ENCODE measurements around the gene ITPK1.
A peak's percentile ranks its signal among the peaks of the same experiment; 100 is the strongest.

ITPK1 gene

DNA sequence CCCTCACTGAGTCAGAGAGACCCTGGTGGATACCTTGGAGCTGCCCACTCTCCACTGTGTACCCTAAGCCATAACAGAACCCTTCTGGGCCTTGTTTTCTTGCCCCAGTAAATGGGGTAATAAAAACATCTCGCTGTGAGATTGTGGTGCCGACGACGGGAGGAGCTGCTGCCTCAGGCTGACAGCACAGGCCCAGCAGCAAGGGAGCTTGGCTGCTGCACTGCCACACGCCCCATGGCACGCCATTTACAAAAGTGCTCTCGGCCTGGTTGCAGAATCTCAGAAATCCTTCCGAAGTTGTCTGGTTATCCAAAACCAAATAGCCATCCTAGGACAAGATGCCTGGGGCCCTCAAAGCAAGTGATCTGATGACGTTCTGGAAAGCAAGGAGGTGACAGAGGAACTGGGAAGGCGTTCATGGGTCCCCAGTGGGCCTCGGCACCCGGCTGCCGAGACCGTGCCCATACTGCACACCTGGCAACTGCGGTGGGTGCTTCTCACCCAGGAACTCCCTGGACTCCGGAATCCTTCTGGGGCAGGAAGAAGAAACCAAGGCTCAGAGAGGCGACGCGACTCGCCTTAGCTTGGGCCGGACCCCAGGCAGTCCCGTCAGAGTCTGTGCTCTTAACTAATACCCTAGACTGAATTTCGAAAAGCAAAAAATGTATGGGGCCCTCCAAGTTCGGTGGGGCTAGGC is 166.1 kb downstream of the ITPK1 start:
- H3K4me1 Mint-ChIP-seq (ENCODE audit: low read depth in 2 of 2) = peaks cover 5 to 7% of the 10 kb centered on the region in 2 donors
- no peaks in the 10 kb centered on the region for H3K9me3 Mint-ChIP-seq
- peaks cover 28% of the 10 kb centered on the region for H3K36me3 Mint-ChIP-seq (ENCODE audit: insufficient read depth)
- no peaks in the 10 kb centered on the region for H3K27me3 Mint-ChIP-seq
- H3K4me3 Mint-ChIP-seq = no peak overlapping the region
- ATAC-seq (replicated peaks) (no peak), DNase-seq (no peak)
- H3K27ac Mint-ChIP-seq = no peak overlapping the region

DNA sequence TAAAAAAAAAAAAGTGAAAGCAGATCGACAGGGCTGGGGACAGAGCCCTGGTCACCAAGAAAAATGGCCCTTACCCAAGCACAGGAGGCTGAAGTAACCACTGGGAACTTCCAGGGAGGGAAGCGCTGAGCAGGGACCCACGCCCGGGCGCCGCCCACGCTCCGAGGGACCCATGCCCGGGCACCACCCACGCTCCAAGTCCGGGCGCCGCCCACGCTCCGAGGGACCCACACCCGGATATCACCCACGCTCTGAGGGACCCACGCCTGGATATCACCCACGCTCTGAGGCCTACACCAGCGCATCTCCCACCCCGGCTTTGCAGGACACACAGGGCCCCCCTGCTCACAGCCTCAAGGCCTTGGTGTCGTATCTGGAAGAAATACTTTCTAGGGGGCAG is 167.1 kb downstream of the ITPK1 start:
- no peak overlapping the region for H3K4me3 Mint-ChIP-seq
- H3K4me1 Mint-ChIP-seq (ENCODE audit: low read depth in 2 of 2) = peaks cover 5 to 7% of the 10 kb centered on the region in 2 donors
- ATAC-seq (replicated peaks) (no peak), DNase-seq (no peak)
- H3K36me3 Mint-ChIP-seq (ENCODE audit: insufficient read depth) = peaks cover 28% of the 10 kb centered on the region
- no peaks in the 10 kb centered on the region for H3K9me3 Mint-ChIP-seq
- H3K27ac Mint-ChIP-seq = no peak overlapping the region
- no peaks in the 10 kb centered on the region for H3K27me3 Mint-ChIP-seq

DNA sequence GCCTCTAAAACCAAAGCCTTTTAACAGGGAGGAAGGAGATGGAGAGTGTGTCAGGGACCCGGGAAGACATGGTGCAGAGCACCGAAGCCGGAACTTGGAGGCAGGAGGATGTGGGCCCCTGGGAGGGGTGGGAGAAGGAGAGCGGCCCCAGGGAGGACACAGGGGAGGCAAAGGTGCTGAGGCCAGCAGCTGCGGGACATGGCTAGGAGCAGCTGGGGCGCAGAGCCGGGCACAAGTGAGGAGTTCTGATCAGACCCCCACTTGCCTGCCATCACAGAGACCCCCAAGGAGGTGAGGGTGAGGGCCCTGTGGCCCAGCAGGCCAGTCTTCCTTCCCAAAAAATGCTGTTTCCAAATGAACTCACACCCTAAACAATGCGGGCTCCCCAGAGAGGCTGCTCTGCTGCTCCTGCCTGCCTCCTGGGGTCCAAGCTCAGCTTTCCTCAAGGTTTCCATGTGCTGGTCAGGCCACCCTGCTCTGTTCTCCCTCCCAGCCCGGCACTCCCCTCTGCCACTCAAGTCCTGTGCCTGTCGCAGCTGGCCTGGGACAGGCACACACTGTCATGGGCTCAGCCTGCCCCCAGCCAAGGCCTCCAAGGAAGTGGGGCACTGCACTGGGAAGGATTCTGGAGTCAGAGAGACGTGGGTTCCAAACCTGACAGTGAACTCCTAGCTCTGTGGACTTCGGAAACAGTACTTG is 168.7 kb downstream of the ITPK1 start:
- H3K9me3 Mint-ChIP-seq = no peaks in the 10 kb centered on the region
- peaks cover 32% of the 10 kb centered on the region for H3K36me3 Mint-ChIP-seq (ENCODE audit: insufficient read depth)
- H3K27me3 Mint-ChIP-seq = no peaks in the 10 kb centered on the region
- ATAC-seq (replicated peaks) = no peak
- no peak for DNase-seq
- H3K27ac Mint-ChIP-seq = peak overlapping the region in 1 of 2 donors; percentile 81
- no peak overlapping the region for H3K4me3 Mint-ChIP-seq
- peaks cover 2 to 3% of the 10 kb centered on the region in 2 donors for H3K4me1 Mint-ChIP-seq (ENCODE audit: low read depth in 2 of 2)

DNA sequence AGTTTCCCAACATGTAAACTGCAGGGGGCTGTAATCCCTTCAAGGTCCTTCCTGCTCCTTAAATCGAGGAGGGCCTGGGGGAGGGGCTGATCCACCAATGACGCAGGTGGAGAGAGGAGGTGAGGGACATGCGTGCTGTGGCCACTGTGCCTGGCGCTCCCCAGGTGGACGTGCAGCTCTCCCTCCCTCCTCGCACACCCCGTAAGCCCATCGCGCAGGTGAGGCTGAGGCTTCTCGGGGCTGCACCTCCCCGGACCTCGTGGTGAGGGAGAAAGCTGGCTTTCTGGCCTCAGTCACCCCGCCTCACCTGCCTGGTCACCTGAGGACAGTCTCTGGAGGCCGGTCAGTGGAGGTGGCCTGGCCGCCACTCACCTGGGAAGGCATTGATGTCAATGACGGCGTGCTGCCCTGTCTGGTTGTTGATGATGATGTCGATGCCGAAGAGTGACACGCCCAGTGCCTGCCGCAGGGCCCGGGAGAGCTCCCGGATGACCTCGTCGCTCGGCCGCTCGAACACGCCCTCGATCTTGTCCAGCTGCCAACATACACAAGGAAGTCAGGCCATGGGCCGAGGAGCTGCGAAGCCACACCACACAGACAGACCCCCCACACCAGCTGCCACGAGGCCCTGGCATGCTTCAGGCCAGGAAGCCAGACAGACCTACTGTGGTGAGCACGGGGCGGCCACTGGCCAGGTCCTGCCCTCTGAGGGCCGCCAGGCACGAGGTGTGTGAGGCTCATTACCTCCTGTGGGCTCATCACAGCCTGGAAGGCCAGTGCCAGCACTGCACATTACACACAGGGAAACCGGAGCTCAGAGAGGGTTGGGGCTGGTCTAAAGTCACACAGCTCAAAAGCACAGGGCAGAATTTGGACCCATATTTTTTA is 169.5 kb downstream of the ITPK1 start:
- Mint-ChIP-seq H3K27ac (peak overlapping the region in 1 of 2 donors; percentile 81), H3K4me1 (ENCODE audit: low read depth in 2 of 2) (no peaks in the 10 kb centered on the region), H3K9me3 (no peaks in the 10 kb centered on the region), H3K4me3 (no peak overlapping the region), H3K27me3 (no peaks in the 10 kb centered on the region), H3K36me3 (ENCODE audit: insufficient read depth) (peaks cover 32% of the 10 kb centered on the region)
- DNase-seq = no peak
- ATAC-seq (replicated peaks) = no peak

DNA sequence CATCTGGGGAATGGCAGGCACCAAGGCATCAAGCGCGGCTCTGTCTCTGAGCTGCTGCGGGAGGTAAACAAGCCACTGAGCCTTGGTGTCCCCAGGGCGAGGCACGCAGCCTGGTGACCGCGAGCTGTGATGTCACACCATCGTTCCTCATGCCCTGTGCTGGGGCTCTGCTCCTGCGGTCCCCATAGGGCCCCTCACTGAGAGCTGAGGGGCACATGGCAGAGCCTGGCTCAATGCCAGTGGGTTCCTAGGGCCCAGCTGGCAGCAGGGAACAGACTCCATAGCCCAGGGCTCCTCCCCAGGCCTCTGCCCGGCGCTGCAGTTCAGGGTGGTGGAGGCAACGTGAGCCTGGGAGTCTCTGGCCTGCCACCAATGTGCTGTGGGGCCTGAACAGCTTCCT is 170.2 kb downstream of the ITPK1 start:
- ATAC-seq (replicated peaks) (no peak), DNase-seq (no peak)
- H3K36me3 Mint-ChIP-seq (ENCODE audit: insufficient read depth) = peaks cover 32% of the 10 kb centered on the region
- no peak overlapping the region for H3K4me3 Mint-ChIP-seq
- H3K27ac Mint-ChIP-seq = no peak overlapping the region
- H3K4me1 Mint-ChIP-seq (ENCODE audit: low read depth in 2 of 2) = no peaks in the 10 kb centered on the region
- H3K9me3 Mint-ChIP-seq = no peaks in the 10 kb centered on the region
- no peaks in the 10 kb centered on the region for H3K27me3 Mint-ChIP-seq

DNA sequence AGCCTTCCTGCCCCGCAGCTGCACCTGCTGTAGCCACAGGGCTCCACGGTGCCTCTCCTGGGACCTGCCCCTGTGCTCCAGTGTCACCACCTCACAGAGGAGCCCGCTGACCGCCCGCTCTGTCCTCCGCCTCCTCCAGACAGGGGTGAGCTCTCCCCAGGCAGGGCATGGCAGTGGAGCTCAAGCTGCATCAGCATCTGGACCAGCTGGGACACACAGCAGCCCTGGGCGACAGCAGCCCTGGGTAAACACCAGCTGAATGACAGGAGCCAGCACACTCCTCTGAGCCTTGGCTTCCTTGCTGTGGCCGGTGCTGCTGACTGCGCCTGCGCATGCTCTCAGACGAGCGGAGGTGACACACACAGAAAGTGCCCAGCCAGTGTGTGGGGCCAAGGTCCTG is 170.7 kb downstream of the ITPK1 start:
- Mint-ChIP-seq H3K36me3 (ENCODE audit: insufficient read depth) (peaks cover 26% of the 10 kb centered on the region), H3K4me3 (no peak overlapping the region), H3K27me3 (no peaks in the 10 kb centered on the region), H3K9me3 (no peaks in the 10 kb centered on the region), H3K27ac (no peak overlapping the region), H3K4me1 (ENCODE audit: low read depth in 2 of 2) (no peaks in the 10 kb centered on the region)
- no peak for ATAC-seq (replicated peaks)
- DNase-seq = no peak

DNA sequence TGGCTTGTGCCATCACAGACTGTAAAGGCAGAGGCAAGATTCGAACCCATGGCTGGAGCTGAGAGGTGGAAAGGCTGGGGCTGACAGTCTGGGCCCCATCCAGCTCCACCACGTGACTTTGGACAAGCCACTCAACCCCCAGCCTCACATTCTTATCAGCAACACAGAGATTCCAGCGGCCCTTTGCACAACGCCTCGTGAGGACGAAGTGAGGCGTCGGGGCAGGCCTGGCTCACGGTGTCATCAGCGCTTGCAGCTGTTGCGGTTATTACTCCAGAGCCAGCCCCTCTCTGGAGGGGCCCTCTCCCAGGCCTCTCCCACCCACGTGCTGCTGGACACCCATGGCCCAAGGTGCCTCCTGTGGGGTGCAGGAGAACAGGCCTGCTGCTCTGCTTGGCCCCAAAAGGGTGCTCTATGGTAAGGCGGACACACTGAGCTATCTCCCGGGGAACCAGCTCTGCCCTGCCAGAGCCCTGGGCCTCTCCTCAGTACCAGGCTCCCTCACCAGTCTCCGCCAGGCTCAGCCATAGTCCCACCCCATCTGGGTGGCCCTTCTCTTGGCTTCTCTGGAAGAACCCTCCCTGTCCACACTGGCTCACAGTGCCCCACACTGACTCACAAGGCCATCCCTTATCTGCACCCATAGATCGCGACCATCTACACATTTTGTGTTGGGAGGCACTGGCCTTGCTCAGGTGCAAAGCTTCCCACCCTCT is 171.7 kb downstream of the ITPK1 start:
- no peak for ATAC-seq (replicated peaks)
- H3K9me3 Mint-ChIP-seq = no peaks in the 10 kb centered on the region
- H3K36me3 Mint-ChIP-seq (ENCODE audit: insufficient read depth) = peaks cover 17% of the 10 kb centered on the region
- H3K27ac Mint-ChIP-seq = peak overlapping the region in 1 of 2 donors; percentile 7
- H3K27me3 Mint-ChIP-seq = no peaks in the 10 kb centered on the region
- H3K4me3 Mint-ChIP-seq = no peak overlapping the region
- no peaks in the 10 kb centered on the region for H3K4me1 Mint-ChIP-seq (ENCODE audit: low read depth in 2 of 2)
- no peak for DNase-seq

DNA sequence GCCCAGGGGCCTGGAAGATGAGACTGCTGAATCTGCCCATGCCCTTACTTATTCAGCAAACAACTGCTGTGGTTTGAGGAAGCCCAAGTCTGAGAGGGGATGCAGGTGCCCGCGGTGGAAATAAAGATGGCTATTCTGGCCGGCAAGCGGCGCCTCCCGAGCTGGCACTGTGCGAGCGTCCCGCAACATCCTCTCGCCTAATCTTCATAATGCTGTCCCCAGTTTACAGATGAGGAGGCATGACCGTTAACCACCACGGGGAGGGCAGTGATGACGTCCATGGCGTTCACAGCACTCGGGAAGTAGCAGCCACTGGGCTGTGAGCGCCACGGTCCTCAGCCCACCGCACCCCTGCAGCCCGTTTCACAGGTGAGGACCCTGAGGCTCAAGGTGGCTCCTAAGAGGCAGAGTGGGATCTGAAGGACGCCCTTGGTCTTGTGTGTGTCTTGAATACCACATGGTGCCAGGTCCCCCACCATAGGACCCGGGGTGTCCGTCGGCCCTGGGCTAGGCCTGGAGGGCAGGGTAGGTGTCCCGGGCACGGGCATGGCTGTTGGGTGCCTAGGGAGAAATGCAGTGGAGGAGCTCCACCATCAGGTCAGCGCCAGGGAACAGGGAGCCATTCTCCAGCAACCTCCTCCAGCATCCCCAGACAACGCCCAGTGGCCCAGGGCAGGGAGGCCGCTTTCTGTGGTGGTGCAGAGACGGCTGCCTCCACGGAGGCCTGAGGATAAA is 172.6 kb downstream of the ITPK1 start:
- H3K27me3 Mint-ChIP-seq = no peaks in the 10 kb centered on the region
- H3K36me3 Mint-ChIP-seq (ENCODE audit: insufficient read depth) = peaks cover 15% of the 10 kb centered on the region
- H3K4me3 Mint-ChIP-seq = no peak overlapping the region

DNA sequence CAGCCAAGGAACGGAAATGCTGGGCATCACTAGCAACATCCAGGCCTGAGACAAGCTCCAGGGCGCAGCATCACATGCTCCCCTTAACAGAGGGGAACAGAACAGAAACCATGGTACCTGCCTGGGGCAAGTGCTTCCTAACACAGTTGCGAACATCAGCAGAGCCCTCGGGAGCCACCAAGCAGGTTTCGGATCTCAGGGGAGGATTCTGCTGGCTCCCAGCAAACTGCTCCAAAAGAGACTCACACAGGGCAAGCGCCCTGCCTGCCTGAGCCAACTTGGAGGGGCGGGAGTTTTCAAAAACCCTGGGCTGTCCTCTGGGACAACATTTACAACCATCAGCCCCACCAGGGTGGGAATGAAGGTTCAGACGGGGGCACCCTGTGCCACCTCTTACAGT is 173.1 kb downstream of the ITPK1 start:
- H3K9me3 Mint-ChIP-seq = no peaks in the 10 kb centered on the region
- H3K4me1 Mint-ChIP-seq (ENCODE audit: low read depth in 2 of 2) = no peaks in the 10 kb centered on the region
- no peak overlapping the region for H3K4me3 Mint-ChIP-seq
- ATAC-seq (replicated peaks) (no peak), DNase-seq (no peak)
- H3K36me3 Mint-ChIP-seq (ENCODE audit: insufficient read depth) = peaks cover 12% of the 10 kb centered on the region
- H3K27ac Mint-ChIP-seq = no peak overlapping the region
- H3K27me3 Mint-ChIP-seq = no peaks in the 10 kb centered on the region

More for the DNA sequence above, 172.6 kb downstream of the ITPK1 start:
- DNase-seq = no peak
- H3K4me1 Mint-ChIP-seq (ENCODE audit: low read depth in 2 of 2) = no peaks in the 10 kb centered on the region
- no peak for ATAC-seq (replicated peaks)
- H3K9me3 Mint-ChIP-seq = no peaks in the 10 kb centered on the region
- no peak overlapping the region for H3K27ac Mint-ChIP-seq

DNA sequence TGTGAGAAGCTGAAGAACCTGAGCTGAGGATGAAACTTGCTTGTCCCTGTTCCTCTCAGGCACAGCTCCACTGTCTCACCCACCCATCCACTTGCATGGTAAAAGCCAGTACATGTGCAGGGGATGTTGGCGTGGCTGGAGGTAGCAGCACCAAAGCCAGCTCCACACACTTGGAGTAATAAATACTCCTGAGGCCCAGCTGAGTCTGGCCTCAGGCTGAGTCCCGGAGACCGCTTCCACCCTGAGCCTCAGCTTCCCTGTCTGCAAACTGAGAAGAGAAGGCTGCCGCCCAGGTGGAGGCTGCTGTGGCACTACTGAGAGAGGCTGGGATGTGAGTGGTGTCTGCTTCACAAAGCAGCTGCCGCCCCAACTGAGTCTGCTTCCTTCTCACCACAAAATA is 173.6 kb downstream of the ITPK1 start:
- DNase-seq (no peak), ATAC-seq (replicated peaks) (no peak)
- H3K36me3 Mint-ChIP-seq (ENCODE audit: insufficient read depth) = peaks cover 8% of the 10 kb centered on the region
- H3K27ac Mint-ChIP-seq = no peak overlapping the region
- no peaks in the 10 kb centered on the region for H3K9me3 Mint-ChIP-seq
- no peaks in the 10 kb centered on the region for H3K4me1 Mint-ChIP-seq (ENCODE audit: low read depth in 2 of 2)
- H3K4me3 Mint-ChIP-seq = no peak overlapping the region
- no peaks in the 10 kb centered on the region for H3K27me3 Mint-ChIP-seq

DNA sequence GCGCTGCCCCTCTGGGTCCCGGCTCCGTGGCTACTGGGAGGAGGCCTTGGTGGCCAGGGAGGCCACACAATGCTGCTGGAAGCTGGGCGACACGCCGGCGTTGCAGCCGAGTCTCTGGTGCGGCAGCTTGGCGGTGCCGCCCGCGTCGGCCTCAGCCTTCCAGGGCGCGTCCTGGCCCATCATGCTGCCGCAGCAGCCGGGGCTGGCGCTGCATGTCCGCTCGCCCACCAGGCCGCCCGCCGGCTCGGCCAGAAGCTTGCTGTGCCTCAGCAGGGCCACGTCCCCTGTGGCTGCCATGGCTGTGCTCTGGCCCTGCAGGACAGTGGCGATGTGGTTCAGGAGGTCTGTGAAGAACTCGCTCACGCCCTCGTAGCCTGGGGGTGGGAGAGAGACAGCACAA is 174.2 kb downstream of the ITPK1 start:
- H3K9me3 Mint-ChIP-seq = no peaks in the 10 kb centered on the region
- H3K4me1 Mint-ChIP-seq (ENCODE audit: low read depth in 2 of 2) = no peaks in the 10 kb centered on the region
- no peak overlapping the region for H3K27ac Mint-ChIP-seq
- ATAC-seq (replicated peaks) (no peak), DNase-seq (no peak)
- peaks cover 6% of the 10 kb centered on the region for H3K36me3 Mint-ChIP-seq (ENCODE audit: insufficient read depth)
- no peaks in the 10 kb centered on the region for H3K27me3 Mint-ChIP-seq
- H3K4me3 Mint-ChIP-seq = no peak overlapping the region

DNA sequence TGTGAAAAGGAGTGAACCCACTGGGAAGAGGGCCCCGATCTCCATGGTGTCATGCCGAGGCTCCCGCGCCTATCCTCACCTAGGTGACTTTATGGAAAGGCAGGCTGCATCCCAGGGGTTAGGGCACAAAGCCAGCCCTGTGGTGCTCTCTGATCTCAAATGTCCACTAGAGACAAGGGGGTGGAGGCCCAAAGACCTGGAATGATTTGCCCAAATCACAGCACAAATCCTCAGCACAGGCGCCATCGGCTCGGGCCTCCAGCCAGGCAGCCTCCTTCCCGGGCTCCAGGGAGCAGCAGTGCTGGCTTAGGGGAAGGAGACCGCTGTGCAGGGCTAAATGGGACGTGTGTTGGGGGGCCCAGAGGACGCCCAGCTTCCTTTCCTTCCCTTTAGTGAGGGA is 175.2 kb downstream of the ITPK1 start:
- DNase-seq = no peak
- ATAC-seq (replicated peaks) = no peak
- Mint-ChIP-seq H3K9me3 (no peaks in the 10 kb centered on the region), H3K27me3 (no peaks in the 10 kb centered on the region), H3K27ac (no peak overlapping the region), H3K4me3 (no peak overlapping the region), H3K4me1 (ENCODE audit: low read depth in 2 of 2) (no peaks in the 10 kb centered on the region), H3K36me3 (ENCODE audit: insufficient read depth) (peaks cover 6% of the 10 kb centered on the region)

DNA sequence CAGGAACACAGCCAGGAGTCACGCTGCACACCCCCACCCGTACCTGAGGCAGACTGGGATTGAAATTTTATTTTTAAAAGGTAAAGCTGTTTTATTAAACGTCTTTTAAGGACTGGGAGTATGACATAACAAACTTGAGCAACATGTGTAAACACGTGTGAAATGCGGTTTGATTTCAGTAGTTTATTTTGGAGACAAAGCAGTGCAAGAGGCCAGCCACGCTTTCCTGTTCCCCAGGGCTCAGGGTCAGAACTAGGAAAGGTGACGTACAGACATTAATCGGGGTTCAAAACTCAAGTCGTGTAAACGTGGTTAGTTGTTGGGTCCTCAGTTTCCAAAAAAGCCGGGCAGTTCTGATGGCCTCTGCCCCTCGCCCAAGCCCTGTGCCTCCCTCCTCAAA is 176.0 kb downstream of the ITPK1 start:
- ATAC-seq (replicated peaks) = no peak
- peaks cover 6% of the 10 kb centered on the region for H3K36me3 Mint-ChIP-seq (ENCODE audit: insufficient read depth)
- H3K27me3 Mint-ChIP-seq = no peaks in the 10 kb centered on the region

More for the DNA sequence above, 176.0 kb downstream of the ITPK1 start:
- Mint-ChIP-seq H3K4me3 (no peak overlapping the region), H3K9me3 (no peaks in the 10 kb centered on the region), H3K4me1 (ENCODE audit: low read depth in 2 of 2) (no peaks in the 10 kb centered on the region), H3K27ac (no peak overlapping the region)
- no peak for DNase-seq
